NT2/D1 (cell line): ENCODE measurements around the gene TLCD1.

Experiments
- SUZ12 ChIP-seq: IDR thresholded peaks from 2 replicates; pipeline ENCODE4 v1.6.1; 2011; ENCODE audit not compliant: insufficient read length, insufficient read depth; ENCODE audit errors: extremely low read depth
- YY1 ChIP-seq: IDR thresholded peaks from 2 replicates; pipeline ENCODE4 v1.6.1; 2011; ENCODE audit not compliant: insufficient read length, insufficient read depth
- ZNF274 ChIP-seq: IDR thresholded peaks from 2 replicates; pipeline ENCODE4 v1.6.1; 2011; ENCODE audit warnings: mild to moderate bottlenecking, low read depth, low read length

- no peak for TF ChIP-seq SUZ12
- TF ChIP-seq YY1, result no peak
- no peak for TF ChIP-seq ZNF274
These were observed 9.2 kb upstream of the TLCD1 start for GRCh38 chr17:28735242-28735722.
